ENCODE results near the gene DNHD1.

Gene DNHD1, protein sequence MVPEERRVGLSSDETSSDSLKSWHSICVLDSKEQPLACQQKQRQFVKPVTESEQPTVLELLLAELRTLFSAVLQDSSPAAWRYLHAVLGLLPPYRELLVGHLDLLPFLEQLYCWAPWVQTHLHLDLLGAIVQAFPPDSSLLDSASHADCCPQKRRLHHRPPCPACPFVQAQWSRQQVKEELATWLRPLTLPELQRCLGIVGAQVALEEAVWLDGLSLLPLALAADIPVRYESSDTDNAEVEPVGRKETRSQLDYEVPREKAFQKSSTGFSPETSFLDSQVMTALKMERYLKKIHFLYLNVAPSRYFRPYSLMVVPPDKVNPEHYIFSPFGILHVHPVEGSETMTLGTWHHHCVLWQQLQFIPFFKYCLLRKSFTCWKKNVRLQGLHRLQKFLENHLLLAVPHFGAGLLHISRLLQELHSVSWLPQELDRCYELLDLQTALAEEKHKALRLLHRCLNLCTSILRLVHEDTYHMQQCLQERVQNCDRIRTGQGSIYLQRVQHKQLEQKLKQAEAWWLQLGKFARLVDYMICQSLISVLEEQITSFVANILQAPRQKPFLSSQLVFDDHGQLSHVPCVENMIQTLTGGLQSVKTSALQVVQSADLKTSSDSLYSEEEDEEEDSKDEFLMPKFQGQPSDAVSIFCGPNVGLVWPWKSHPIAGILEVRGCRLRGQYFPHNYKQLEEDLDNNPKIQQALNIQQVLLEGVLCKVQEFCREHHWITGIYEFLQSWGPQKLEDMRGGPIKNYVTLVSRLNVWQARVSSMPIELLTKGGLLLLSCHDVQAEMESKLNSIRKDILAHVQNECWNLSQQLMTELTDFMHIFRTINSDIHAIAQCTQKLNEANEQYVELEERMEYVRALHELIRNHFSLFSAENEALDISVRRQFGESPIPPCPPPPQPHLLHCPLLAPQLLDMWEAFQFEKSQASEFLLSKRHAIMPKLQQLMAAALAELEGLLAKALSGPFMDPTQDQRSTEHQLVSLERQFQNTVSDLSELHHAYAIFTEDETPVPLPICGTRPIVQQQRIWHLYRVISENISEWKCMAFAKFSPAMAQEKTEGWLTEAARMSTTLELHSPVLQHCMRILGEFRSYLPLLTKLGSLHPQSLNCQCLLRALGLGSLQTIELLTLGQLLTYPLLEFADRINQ (N-terminal part only)

GRCh38 chr11:6497069-6497839 is at the start of gene DNHD1:
Gene DNHD1, plus strand, starts transcription at chr11:6497280. Its CDS starts 936 bp downstream, at chr11:6498216.
- DNase-seq, result no peak

GRCh38 chr11:6448574-6448973 is 48.5 kb upstream of the DNHD1 start:
- DNase-seq, result no peak

DNA sequence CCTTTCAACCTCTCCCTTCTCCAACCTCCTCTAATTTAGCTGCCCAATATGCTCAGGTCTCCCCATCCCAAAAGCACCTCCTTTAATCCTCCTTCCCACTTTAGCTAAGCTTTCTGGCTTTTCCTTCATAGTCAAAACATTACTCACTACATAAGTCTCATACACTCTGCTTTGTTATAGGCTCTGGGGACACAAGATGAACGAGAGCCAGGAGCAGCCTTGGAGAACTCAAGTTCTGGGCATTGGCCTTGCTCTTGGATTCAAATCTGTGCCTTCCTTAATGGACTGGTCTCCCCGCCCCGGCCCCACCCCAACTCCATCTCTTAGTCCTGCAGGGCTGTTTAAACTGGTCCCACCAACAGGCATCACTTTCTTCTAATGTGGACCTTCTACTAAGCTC is 44.9 kb upstream of the DNHD1 start:
- DNase-seq, result no peak

- no peak for DNase-seq
Measured at GRCh38 chr11:6453152-6453551, 43.9 kb upstream of the DNHD1 start.

GRCh38 chr11:6455070-6455469 is 42.0 kb upstream of the DNHD1 start:
- DNase-seq, result no peak

GRCh38 chr11:6456361-6457073 is 40.6 kb upstream of the DNHD1 start:
- DNase-seq, result no peak

DNA sequence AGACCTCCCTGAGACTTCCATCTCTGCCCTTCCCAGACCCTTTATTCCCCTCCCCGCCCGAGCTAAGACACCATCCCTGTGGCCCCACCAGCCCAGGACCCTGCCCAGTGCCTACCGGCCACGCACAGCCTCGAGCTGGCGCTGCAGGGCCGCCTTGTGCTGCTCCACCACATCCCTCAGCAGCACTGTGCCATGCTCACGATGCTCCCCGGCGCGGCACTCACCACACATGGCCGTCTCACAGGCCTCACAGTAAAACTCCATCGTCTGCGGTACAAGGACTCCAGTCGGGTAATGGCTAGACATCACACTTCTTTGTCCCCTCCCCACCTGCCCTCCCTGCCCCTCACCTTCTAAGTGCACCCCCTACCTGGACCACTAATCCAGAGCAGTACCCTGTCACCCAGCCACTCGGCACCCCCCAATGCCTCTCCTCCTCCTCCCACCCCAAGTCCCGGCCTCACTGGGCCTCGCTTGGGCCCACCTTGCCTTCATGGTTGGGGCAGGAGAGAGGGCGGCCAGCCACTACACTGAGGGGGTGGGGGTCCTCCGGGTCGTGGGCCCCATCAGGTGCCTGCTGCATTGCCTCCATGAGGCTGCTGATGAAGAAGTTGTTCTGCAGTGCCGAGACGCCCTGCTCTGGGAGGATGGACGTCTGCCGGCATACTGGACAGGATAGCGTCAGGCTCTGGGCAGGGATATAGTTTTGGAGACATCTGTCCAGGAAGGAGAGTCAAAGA is 39.3 kb upstream of the DNHD1 start:
- DNase-seq, result no peak

- DNase-seq, result no peak
Measured at GRCh38 chr11:6458352-6459098, 38.6 kb upstream of the DNHD1 start.

GRCh38 chr11:6459099-6459450 is 38.0 kb upstream of the DNHD1 start:
- DNase-seq, result no peak

DNA sequence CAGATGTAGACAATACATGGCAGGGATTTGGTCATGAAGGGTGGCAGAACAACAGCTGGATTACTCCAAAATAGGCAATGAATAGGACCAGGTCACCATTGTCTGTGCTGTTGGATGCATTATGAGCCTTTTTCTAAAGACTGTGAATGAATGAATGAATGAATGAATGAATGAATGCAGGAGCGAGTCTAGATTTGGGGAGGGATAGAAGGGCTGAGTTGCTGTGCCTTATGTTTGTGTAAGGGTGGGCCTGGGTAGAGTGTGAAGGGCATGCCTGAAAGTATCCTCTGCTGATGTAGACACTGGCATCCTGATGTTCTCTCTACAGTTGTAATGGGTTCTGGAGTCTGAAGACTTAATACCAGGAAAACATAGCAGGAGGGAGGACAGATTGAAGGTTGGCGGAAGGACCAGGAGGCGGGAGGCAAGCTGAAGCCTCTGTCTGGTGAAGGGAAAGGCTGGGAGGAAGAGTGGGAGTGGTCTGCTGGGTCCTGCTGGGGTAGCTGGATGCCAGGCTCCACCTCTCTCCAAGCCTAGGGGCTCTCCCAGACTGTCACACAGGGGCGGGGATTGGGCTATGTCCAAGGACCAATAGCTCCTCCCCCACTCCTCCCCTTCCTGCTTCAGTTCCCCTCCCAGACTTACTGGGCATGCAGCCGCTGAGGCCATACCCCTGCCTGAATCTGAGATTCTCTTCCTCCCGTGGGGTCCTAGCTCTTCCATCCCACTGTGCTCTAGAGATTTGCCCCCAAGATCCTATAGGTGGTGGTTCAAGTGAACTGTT is 28.2 kb upstream of the DNHD1 start:
- peak; percentile 69 for DNase-seq

DNA sequence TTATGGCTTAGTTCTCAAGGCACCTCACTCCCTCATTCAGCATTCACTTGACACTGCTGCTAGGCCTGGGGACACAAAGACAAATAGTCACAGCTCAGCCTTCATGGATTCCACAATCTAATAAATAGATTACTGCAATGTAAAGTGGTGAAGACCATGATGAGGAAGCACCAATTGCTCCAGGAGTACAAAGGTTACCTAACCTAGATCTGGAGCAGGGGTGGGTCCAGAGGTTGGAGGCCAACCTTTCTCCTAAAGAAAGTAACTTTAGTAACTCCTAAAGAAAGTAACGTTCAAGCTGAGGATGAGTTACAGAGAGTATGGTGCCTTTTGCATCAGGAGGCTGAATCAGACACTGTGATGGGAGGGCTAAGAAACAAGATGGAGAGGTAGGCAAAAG is 27.5 kb upstream of the DNHD1 start:
- DNase-seq, result no peak

- DNase-seq, result no peak
Measured at GRCh38 chr11:6472934-6473333, 24.1 kb upstream of the DNHD1 start.

DNA sequence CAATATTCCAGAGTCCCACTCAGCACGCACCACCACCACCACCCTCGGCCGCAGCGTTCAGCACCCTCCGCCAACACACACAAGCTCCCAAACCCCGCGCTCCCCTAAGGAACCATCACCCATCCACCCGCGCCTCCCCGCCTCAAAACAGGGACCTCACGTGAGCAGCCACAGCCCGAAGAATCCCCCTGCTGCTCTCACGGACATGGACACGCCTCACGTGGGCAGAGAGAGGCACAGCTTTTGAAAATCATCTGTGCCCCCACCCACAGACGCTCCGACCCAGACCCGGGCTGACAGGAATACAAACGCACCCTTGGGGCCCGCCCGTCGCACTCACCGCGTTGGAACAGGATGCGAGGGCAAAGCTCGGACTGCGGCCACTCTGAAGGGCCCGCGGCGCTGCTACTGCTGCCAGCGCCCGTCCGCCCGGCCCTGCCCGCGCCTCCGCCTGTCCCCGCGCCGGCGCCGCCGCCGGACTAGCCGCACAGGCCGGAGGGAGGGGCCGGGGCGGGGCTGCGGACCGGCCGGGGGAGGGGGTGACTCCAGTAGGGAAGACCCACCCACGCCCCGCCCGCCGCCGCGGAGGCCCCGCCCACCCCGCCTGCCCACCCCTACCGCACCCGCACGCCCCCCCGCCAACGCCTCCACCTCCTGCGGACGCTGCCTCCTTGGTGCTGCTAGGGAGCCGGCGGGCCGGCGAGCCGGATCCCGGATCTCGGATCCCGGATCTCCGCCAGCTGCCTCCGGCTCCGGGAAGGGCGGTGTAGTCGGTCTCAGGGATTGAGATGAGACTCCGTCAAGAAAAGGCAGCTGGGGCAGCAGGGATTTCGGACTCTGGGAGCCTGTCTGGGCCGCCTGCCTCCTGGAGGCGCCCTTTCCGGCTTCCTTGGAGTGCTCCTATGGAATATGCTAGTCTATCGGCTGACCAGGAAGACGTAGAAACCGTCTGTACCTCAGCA is 23.3 kb upstream of the DNHD1 start, which contains the start of gene TRIM3:
Gene TRIM3 (minus strand): TSS at position 491 of the 962 bp plus-strand sequence. CDS start 8,246 bp downstream, outside the sequence.
- peak; percentile 84 for DNase-seq

- no peak for DNase-seq
Measured at GRCh38 chr11:6474413-6474792, 22.7 kb upstream of the DNHD1 start.

- DNase-seq, result no peak
Measured at GRCh38 chr11:6474806-6475500, 22.1 kb upstream of the DNHD1 start.

DNA sequence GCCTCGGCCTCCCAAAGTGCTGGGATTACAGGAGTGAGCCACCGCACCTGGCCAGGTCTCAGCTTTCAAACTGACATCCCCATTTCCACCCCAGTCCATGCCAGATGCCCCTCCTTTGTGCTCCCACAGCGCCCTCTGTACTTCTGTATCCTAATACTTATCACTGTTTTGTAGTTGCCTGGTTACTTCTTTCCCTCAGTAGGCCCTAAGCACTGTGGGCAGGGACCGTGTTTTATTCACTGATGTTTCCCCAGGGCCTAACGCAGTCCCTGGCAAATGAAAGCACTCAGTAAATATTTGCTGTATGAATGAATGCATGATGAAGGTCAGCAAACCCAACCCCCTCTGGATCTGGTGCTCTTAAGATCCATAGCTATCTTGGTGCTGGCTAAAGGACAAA is 21.1 kb upstream of the DNHD1 start:
- no peak for DNase-seq

GRCh38 chr11:6476571-6476970 is 20.5 kb upstream of the DNHD1 start:
- no peak for DNase-seq
